Measurements from ENCODE around the gene TRAPPC12.

Gene TRAPPC12

DNA sequence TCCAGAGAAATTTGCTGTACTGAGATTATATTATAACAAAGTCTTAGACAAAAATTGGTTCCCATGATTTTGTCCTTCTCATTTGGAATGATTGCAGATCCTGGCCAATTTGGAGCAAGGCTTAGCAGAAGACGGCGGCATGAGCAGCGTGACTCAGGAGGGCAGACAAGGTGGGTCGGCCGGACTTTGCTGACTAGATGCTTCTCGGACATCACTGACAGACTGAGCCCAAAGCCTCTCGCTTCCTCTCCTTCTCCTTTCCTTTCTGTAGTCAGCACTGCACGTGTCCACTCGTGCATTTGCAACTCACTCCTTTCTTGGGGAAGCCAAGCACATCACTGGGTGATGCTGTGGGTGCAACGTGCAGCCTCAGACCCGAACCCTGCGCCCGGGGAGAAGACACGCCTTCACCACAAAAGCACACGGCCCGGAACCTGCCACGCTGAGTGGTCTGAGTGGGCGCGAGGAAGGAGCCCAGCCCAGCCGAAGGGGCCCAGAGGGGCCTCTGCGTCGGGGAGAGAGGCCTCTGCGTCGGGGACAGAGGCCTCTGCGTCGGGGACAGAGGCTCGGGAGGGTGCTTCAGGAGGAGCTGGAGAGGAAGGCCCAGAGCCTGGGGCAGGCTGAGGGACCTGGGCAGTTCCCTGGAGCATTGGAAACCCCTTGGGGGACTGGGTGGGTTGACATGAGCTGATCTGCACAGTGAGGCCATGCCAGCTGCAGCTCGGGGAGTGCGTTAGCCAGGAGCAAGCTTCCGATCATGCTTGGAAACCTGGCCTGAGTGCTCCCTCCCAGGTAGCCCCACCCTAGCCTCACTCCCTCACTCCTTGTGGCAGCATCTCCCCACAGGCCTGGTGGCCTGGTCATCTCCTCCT, 78.3 kb downstream of the TRAPPC12 start:
- Histone ChIP-seq H3K27me3 (ENCODE audit: control insufficient read depth, insufficient read depth, low read length) (no peaks in the 10 kb centered on the region), H2AFZ (no peak overlapping the region), H3K9me3 (ENCODE audit: control insufficient read depth, low read length) (no peaks in the 10 kb centered on the region), H3K4me2 (ENCODE audit: low read length) (no peak overlapping the region), H3K36me3 (ENCODE audit: control insufficient read depth, insufficient read depth, low read length) (no peaks in the 10 kb centered on the region), H3K27ac (no peak overlapping the region), H3K9ac (no peak overlapping the region), H3K79me2 (peaks cover 6% of the 10 kb centered on the region), H3K4me3 (ENCODE audit: low read depth, low read length) (no peak overlapping the region), H3K4me1 (no peaks in the 10 kb centered on the region)
- TF ChIP-seq, protein P1, sequence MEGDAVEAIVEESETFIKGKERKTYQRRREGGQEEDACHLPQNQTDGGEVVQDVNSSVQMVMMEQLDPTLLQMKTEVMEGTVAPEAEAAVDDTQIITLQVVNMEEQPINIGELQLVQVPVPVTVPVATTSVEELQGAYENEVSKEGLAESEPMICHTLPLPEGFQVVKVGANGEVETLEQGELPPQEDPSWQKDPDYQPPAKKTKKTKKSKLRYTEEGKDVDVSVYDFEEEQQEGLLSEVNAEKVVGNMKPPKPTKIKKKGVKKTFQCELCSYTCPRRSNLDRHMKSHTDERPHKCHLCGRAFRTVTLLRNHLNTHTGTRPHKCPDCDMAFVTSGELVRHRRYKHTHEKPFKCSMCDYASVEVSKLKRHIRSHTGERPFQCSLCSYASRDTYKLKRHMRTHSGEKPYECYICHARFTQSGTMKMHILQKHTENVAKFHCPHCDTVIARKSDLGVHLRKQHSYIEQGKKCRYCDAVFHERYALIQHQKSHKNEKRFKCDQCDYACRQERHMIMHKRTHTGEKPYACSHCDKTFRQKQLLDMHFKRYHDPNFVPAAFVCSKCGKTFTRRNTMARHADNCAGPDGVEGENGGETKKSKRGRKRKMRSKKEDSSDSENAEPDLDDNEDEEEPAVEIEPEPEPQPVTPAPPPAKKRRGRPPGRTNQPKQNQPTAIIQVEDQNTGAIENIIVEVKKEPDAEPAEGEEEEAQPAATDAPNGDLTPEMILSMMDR (IDR thresholded peaks at IDR 0.05), result no peak

DNA sequence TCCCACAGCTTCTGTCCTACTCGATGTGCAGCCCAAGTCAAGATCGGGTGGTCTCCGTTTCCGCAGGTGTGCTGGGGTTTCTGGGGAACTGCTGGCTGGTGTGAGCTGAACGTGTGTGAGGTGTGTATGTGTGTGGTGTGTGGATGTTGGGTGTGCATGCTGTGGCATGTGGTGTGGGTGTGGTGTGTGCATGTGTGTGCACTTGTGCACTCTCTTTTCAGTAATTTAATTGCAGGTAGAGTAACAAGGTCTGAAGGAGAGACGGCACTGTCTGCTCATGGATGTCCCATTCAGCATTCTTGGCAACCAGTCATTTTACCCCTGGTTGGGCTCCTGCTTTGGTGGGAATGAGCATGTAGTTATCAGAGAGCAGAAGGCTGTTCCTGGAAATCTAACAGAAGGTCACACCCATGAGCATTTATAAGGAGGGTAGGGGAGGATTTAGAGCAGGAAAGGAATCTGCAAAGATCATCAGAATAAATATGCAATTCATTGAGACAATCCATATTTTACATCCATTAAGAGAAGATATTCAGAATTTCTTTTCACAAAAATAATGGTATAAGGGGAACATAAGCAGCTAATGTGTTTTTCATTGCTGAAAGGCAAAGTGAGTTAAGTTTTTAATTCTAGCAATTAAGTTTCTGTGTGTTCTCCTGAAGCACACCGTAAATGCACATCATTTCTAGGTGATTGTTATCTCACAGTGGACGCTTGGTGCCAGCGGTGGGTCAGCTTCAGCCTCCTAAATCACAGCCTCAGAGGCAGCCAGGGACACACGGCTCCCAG, 79.1 kb downstream of the TRAPPC12 start:
- TF ChIP-seq, protein P1 (IDR thresholded peaks at IDR 0.05), result no peak
- no peak overlapping the region for H3K27ac ChIP-seq
- peaks cover 6% of the 10 kb centered on the region for H3K79me2 ChIP-seq
- H3K4me1 ChIP-seq, result no peaks in the 10 kb centered on the region
- no peaks in the 10 kb centered on the region for H3K27me3 ChIP-seq (ENCODE audit: control insufficient read depth, insufficient read depth, low read length)
- no peak overlapping the region for H3K9ac ChIP-seq
- H2AFZ ChIP-seq, result no peak overlapping the region
- no peak overlapping the region for H3K4me2 ChIP-seq (ENCODE audit: low read length)
- H3K4me3 ChIP-seq (ENCODE audit: low read depth, low read length), result no peak overlapping the region
- no peaks in the 10 kb centered on the region for H3K9me3 ChIP-seq (ENCODE audit: control insufficient read depth, low read length)
- no peaks in the 10 kb centered on the region for H3K36me3 ChIP-seq (ENCODE audit: control insufficient read depth, insufficient read depth, low read length)

DNA sequence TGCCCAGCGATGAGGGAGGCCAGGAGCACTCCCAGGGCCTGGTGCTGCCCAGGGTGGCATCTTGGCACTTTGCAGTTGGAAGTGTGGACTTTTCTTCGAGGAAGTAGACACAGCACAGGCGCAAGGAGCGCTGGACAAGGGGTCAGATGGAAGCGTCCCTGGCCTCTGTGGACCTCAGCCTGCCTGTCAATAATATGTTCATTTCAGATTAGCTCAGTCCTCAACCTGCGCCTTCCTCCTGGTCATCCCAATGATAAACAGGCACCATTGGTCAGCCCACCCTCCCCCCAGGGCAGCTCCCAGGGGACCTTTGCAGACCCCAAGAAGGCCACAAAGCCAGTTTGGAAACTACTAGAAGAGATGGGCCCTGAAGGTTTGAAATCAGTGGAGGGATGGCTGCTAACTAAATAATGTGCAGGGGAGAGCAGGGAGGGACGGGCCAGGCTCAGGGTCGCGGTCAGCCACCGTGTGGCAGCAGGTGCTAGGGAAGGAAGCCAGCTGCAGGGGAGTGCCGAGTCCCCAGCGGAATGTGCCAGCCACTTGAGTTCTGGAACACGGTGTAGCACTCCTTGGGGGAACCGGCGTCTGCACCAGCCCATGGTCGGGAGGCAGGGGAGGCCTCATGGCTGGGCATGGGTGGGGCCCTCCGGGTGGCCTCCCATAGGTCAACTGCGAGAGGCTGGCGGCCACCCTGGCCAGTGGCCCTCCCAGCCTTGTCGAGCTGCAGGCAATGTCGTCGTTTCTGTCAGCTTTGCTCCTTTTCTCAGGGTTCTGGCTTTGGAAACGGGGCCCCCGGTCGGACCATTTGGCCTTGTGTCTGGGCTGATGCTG, 79.9 kb downstream of the TRAPPC12 start:
- Histone ChIP-seq H3K79me2 (peaks cover 4% of the 10 kb centered on the region), H3K4me2 (ENCODE audit: low read length) (no peak overlapping the region), H3K27me3 (ENCODE audit: control insufficient read depth, insufficient read depth, low read length) (no peaks in the 10 kb centered on the region), H3K4me1 (no peaks in the 10 kb centered on the region), H3K4me3 (ENCODE audit: low read depth, low read length) (no peak overlapping the region), H3K36me3 (ENCODE audit: control insufficient read depth, insufficient read depth, low read length) (no peaks in the 10 kb centered on the region), H3K9ac (no peak overlapping the region), H3K9me3 (ENCODE audit: control insufficient read depth, low read length) (no peaks in the 10 kb centered on the region), H3K27ac (no peak overlapping the region), H2AFZ (no peak overlapping the region)
- TF ChIP-seq, protein P1 (IDR thresholded peaks at IDR 0.05), result no peak

DNA sequence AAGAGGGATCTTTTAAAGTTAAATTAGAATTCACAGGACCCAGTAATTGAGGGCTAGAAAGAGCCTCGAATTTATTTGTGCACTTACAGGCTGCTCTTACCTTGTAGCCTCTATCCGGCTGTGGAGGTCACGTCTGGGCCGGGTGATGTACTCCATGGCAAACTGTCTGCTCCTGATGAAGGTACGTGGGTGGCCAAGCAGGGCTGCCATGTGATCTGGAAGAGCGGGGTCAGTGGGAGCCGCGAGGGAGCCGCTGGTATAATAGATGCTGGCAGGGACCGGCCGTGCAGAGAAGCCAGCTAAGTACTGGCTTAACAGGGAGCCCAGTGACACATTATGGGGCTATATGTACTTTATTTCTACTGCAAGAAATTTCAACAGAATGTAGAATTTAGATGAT, 80.7 kb downstream of the TRAPPC12 start:
- no peak overlapping the region for H3K27ac ChIP-seq
- H3K4me3 ChIP-seq (ENCODE audit: low read depth, low read length), result no peak overlapping the region
- no peak overlapping the region for H3K4me2 ChIP-seq (ENCODE audit: low read length)
- no peaks in the 10 kb centered on the region for H3K4me1 ChIP-seq
- H3K27me3 ChIP-seq (ENCODE audit: control insufficient read depth, insufficient read depth, low read length), result no peaks in the 10 kb centered on the region
- H3K36me3 ChIP-seq (ENCODE audit: control insufficient read depth, insufficient read depth, low read length), result no peaks in the 10 kb centered on the region
- H2AFZ ChIP-seq, result no peak overlapping the region
- no peaks in the 10 kb centered on the region for H3K9me3 ChIP-seq (ENCODE audit: control insufficient read depth, low read length)
- H3K79me2 ChIP-seq, result no peaks in the 10 kb centered on the region
- TF ChIP-seq, protein P1 (IDR thresholded peaks at IDR 0.05), result no peak
- no peak overlapping the region for H3K9ac ChIP-seq

All from parathyroid adenoma (tissue), 2 donors.